ENCODE data around the gene WSB1.

Gene WSB1

GRCh38 chr17:27339836-27340550, 46.1 kb downstream of the WSB1 start:
- FAIRE-seq = no peak

GRCh38 chr17:27340575-27340974, 46.7 kb downstream of the WSB1 start:
- FAIRE-seq = no peak

GRCh38 chr17:27341041-27341471, 47.1 kb downstream of the WSB1 start:
- no peak for FAIRE-seq

GRCh38 chr17:27342059-27342458, 48.1 kb downstream of the WSB1 start:
- no peak for FAIRE-seq

GRCh38 chr17:27343294-27343693, 49.4 kb downstream of the WSB1 start:
- no peak for FAIRE-seq

- no peak for FAIRE-seq
Observed at GRCh38 chr17:27343977-27344607, 50.2 kb downstream of the WSB1 start.

GRCh38 chr17:27345141-27345904, 51.4 kb downstream of the WSB1 start:
- no peak for FAIRE-seq

- no peak for FAIRE-seq
Observed at GRCh38 chr17:27346228-27346899, 52.5 kb downstream of the WSB1 start.

GRCh38 chr17:27348196-27348595, 54.3 kb downstream of the WSB1 start:
- no peak for FAIRE-seq

GRCh38 chr17:27349540-27350021, 55.7 kb downstream of the WSB1 start:
- FAIRE-seq = no peak

GRCh38 chr17:27351759-27352158, 57.8 kb downstream of the WSB1 start:
- FAIRE-seq = no peak

- no peak for FAIRE-seq
Observed at GRCh38 chr17:27352448-27353032, 58.6 kb downstream of the WSB1 start.

GRCh38 chr17:27353033-27353460, 59.1 kb downstream of the WSB1 start:
- FAIRE-seq = no peak

GRCh38 chr17:27353461-27354050, 59.6 kb downstream of the WSB1 start:
- FAIRE-seq = no peak

GRCh38 chr17:27354051-27354490, 60.2 kb downstream of the WSB1 start:
- no peak for FAIRE-seq

GRCh38 chr17:27354491-27355081, 60.7 kb downstream of the WSB1 start:
- no peak for FAIRE-seq

GRCh38 chr17:27355419-27355818, 61.5 kb downstream of the WSB1 start:
- FAIRE-seq = no peak

- no peak for FAIRE-seq
Observed at GRCh38 chr17:27356091-27356705, 62.3 kb downstream of the WSB1 start.

GRCh38 chr17:27357236-27357635, 63.3 kb downstream of the WSB1 start:
- no peak for FAIRE-seq

GRCh38 chr17:27360507-27360906, 66.6 kb downstream of the WSB1 start:
- no peak for FAIRE-seq

GRCh38 chr17:27361695-27362094, 67.8 kb downstream of the WSB1 start:
- no peak for FAIRE-seq
